ENCODE data around the gene SP100. TPM values are rescaled to one million over a fixed set of nuclear protein-coding genes. Genes with fewer than 3 reads are reported as not detected.

Gene SP100
- total and polyA plus RNA-seq, 2 of the 13 experiments (the other 11 are each of a cell fraction or from before 2014, with no cell fraction given), result 12.6 to 16.5 TPM

DNA sequence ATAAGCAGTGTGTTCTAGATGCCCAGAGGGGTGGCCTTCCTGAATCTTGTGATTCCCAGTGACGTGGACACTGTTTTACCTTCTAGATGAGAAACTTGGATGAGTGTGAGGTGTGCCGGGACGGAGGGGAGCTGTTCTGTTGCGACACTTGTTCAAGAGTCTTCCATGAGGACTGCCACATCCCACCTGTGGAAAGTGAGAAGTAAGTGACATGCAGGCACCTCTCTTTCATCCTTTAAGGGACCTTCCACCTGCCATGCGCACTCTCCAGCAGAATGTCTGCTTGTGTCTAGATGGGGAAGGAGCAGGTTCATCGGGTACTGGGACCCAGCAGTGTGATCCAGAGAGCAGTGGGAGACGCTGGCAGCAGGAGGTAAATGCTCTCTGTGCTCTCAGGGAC, 16.0 kb upstream of the SP100 start:
- Histone ChIP-seq H3K9ac (ENCODE audit: insufficient read depth, low read depth, low read length) (no peak overlapping the region), H3K4me1 (ENCODE audit: insufficient read depth, low read length) (no peaks in the 10 kb centered on the region), H3K27me3 (ENCODE audit: control insufficient read depth in 1 of 2, insufficient read depth in 2 of 2, low read length in 2 of 2) (no peaks in the 10 kb centered on the region), H4K20me1 (ENCODE audit: insufficient read depth, low read length) (no peaks in the 10 kb centered on the region), H3K79me2 (ENCODE audit: insufficient read depth, low read length) (no peaks in the 10 kb centered on the region), H2AFZ (ENCODE audit: low read length) (no peak overlapping the region), H3K9me3 (ENCODE audit: low read length) (no peaks in the 10 kb centered on the region), H3K4me2 (ENCODE audit: low read depth, low read length) (no peak overlapping the region), H3K4me3 (replicated peaks in 1 of 3; ENCODE audit: insufficient read depth in 1 of 3, low read depth in 2 of 3, low read length in 3 of 3) (no peak overlapping the region), H3K36me3 (replicated peaks in 1 of 2; ENCODE audit: control insufficient read depth in 1 of 2, insufficient read depth in 2 of 2, low read length in 2 of 2) (peaks cover 1 to 8% of the 10 kb centered on the region in 2 experiments; a peak in 2 of 5 replicates), H3K27ac (ENCODE audit: extremely low read length, insufficient read depth, low read length) (no peak overlapping the region)
- in situ Hi-C loops (cut with HindIII; ENCODE audit: extremely low pct_ligation_motif_present, low pct_unique_long_range_greater_than_20kb), result no loop called here
- 93% methylated on average over 7 of the region's 7 CpGs for WGBS (ENCODE audit: low lambda C conversion rate)
- FAIRE-seq (no peak), DNase-seq (ENCODE audit: low spot score) (no peak), ATAC-seq (no peak)
- TF ChIP-seq ESRRA (CRISPR knock-in tag; IDR thresholded peaks at IDR 0.05; ENCODE audit: low read depth), result no peak
- TF ChIP-seq KLF15 (CRISPR knock-in tag; IDR thresholded peaks at IDR 0.05; ENCODE audit: borderline replicate concordance), result no peak
- no peak for TF ChIP-seq ZNF768 (CRISPR knock-in tag; IDR thresholded peaks at IDR 0.05)
- no peak for TF ChIP-seq PITX1 (CRISPR knock-in tag; IDR thresholded peaks at IDR 0.05)
- TF ChIP-seq, protein P1, sequence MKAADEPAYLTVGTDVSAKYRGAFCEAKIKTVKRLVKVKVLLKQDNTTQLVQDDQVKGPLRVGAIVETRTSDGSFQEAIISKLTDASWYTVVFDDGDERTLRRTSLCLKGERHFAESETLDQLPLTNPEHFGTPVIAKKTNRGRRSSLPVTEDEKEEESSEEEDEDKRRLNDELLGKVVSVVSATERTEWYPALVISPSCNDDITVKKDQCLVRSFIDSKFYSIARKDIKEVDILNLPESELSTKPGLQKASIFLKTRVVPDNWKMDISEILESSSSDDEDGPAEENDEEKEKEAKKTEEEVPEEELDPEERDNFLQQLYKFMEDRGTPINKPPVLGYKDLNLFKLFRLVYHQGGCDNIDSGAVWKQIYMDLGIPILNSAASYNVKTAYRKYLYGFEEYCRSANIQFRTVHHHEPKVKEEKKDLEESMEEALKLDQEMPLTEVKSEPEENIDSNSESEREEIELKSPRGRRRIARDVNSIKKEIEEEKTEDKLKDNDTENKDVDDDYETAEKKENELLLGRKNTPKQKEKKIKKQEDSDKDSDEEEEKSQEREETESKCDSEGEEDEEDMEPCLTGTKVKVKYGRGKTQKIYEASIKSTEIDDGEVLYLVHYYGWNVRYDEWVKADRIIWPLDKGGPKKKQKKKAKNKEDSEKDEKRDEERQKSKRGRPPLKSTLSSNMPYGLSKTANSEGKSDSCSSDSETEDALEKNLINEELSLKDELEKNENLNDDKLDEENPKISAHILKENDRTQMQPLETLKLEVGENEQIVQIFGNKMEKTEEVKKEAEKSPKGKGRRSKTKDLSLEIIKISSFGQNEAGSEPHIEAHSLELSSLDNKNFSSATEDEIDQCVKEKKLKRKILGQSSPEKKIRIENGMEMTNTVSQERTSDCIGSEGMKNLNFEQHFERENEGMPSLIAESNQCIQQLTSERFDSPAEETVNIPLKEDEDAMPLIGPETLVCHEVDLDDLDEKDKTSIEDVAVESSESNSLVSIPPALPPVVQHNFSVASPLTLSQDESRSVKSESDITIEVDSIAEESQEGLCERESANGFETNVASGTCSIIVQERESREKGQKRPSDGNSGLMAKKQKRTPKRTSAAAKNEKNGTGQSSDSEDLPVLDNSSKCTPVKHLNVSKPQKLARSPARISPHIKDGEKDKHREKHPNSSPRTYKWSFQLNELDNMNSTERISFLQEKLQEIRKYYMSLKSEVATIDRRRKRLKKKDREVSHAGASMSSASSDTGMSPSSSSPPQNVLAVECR (CRISPR knock-in tag; IDR thresholded peaks at IDR 0.05; ENCODE audit: borderline replicate concordance), result no peak
- TF ChIP-seq ZFX (CRISPR knock-in tag; IDR thresholded peaks at IDR 0.05; ENCODE audit: low read depth), result no peak
- no peak for TF ChIP-seq MXI1 (IDR thresholded peaks at IDR 0.05; ENCODE audit: borderline replicate concordance, low read depth, low read length)
- no peak for TF ChIP-seq ZFP41 (CRISPR knock-in tag; IDR thresholded peaks at IDR 0.05; ENCODE audit: borderline replicate concordance)
- no peak for TF ChIP-seq GTF2F1 (IDR thresholded peaks at IDR 0.05; ENCODE audit: low read length)
- no peak for TF ChIP-seq ZNF235 (CRISPR knock-in tag; IDR thresholded peaks at IDR 0.05; ENCODE audit: borderline replicate concordance)
- TF ChIP-seq, protein P2, sequence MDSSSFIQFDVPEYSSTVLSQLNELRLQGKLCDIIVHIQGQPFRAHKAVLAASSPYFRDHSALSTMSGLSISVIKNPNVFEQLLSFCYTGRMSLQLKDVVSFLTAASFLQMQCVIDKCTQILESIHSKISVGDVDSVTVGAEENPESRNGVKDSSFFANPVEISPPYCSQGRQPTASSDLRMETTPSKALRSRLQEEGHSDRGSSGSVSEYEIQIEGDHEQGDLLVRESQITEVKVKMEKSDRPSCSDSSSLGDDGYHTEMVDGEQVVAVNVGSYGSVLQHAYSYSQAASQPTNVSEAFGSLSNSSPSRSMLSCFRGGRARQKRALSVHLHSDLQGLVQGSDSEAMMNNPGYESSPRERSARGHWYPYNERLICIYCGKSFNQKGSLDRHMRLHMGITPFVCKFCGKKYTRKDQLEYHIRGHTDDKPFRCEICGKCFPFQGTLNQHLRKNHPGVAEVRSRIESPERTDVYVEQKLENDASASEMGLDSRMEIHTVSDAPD (CRISPR knock-in tag; IDR thresholded peaks at IDR 0.05), result no peak
- TF ChIP-seq, protein P3, sequence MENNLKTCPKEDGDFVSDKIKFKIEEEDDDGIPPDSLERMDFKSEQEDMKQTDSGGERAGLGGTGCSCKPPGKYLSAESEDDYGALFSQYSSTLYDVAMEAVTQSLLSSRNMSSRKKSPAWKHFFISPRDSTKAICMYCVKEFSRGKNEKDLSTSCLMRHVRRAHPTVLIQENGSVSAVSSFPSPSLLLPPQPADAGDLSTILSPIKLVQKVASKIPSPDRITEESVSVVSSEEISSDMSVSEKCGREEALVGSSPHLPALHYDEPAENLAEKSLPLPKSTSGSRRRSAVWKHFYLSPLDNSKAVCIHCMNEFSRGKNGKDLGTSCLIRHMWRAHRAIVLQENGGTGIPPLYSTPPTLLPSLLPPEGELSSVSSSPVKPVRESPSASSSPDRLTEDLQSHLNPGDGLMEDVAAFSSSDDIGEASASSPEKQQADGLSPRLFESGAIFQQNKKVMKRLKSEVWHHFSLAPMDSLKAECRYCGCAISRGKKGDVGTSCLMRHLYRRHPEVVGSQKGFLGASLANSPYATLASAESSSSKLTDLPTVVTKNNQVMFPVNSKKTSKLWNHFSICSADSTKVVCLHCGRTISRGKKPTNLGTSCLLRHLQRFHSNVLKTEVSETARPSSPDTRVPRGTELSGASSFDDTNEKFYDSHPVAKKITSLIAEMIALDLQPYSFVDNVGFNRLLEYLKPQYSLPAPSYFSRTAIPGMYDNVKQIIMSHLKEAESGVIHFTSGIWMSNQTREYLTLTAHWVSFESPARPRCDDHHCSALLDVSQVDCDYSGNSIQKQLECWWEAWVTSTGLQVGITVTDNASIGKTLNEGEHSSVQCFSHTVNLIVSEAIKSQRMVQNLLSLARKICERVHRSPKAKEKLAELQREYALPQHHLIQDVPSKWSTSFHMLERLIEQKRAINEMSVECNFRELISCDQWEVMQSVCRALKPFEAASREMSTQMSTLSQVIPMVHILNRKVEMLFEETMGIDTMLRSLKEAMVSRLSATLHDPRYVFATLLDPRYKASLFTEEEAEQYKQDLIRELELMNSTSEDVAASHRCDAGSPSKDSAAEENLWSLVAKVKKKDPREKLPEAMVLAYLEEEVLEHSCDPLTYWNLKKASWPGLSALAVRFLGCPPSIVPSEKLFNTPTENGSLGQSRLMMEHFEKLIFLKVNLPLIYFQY (CRISPR knock-in tag; IDR thresholded peaks at IDR 0.05; ENCODE audit: borderline replicate concordance), result no peak
- TF ChIP-seq PHF8 (CRISPR knock-in tag; IDR thresholded peaks at IDR 0.05), result no peak
- no peak for TF ChIP-seq DR1 (CRISPR knock-in tag; IDR thresholded peaks at IDR 0.05)
- TF ChIP-seq SMAD1 (CRISPR knock-in tag; IDR thresholded peaks at IDR 0.05; ENCODE audit: borderline replicate concordance, low read depth), result no peak
- CTCF ChIA-PET (ENCODE audit: low intra/inter-chr PET ratio, low total read pairs), result no interaction called here
- POLR2A ChIA-PET, result no interaction called here
- intact Hi-C loops (cut with micrococcal nuclease; ENCODE audit: unreplicated experiment), result no loop called here
- BruUV-seq (replicated peaks), result no TSS peak

All from HepG2 (cell line).